ENCODE results near the gene TEF. TPM values are rescaled to one million over a fixed set of nuclear protein-coding genes. Genes with fewer than 3 reads are reported as not detected.

TEF gene, protein sequence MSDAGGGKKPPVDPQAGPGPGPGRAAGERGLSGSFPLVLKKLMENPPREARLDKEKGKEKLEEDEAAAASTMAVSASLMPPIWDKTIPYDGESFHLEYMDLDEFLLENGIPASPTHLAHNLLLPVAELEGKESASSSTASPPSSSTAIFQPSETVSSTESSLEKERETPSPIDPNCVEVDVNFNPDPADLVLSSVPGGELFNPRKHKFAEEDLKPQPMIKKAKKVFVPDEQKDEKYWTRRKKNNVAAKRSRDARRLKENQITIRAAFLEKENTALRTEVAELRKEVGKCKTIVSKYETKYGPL
- polyA plus RNA-seq (ENCODE audit: insufficient read depth in 1 of 5, insufficient read length in 5 of 5, low replicate concordance in 1 of 5): 10 to 100 TPM in 4 of 5 donors, 1 to 10 TPM in 1; 10.0 to 14.5 (median 13.0) TPM
- long read RNA-seq, donor 1, full-length matches to known transcripts: 5 of 10 reads
- long read RNA-seq, donor 1, partial matches to known transcripts: 5 of 10 reads
- long read RNA-seq, donor 1, other reads (novel, unspliced or antisense): 0 of 10 reads
- long read RNA-seq, donor 2, full-length matches to known transcripts: 6 of 6 reads
- long read RNA-seq, donor 2, partial matches to known transcripts: 0 of 6 reads
- long read RNA-seq, donor 2, other reads (novel, unspliced or antisense): 0 of 6 reads
- long read RNA-seq, donor 3, full-length matches to known transcripts: 2 of 2 reads
- long read RNA-seq, donor 3, partial matches to known transcripts: 0 of 2 reads
- long read RNA-seq, donor 3, other reads (novel, unspliced or antisense): 0 of 2 reads
- long read RNA-seq, donor 4, full-length matches to known transcripts: 5 of 5 reads
- long read RNA-seq, donor 4, partial matches to known transcripts: 0 of 5 reads
- long read RNA-seq, donor 4, other reads (novel, unspliced or antisense): 0 of 5 reads
- long read RNA-seq, donor 5, full-length matches to known transcripts: 1 of 1 reads
- long read RNA-seq, donor 5, partial matches to known transcripts: 0 of 1 reads
- long read RNA-seq, donor 5, other reads (novel, unspliced or antisense): 0 of 1 reads
- long read RNA-seq, donor 6, full-length matches to known transcripts: 8 of 39 reads
- long read RNA-seq, donor 6, partial matches to known transcripts: 5 of 39 reads
- long read RNA-seq, donor 6, other reads (novel, unspliced or antisense): 26 of 39 reads
- long read RNA-seq, donor 7, full-length matches to known transcripts: 4 of 4 reads
- long read RNA-seq, donor 7, partial matches to known transcripts: 0 of 4 reads
- long read RNA-seq, donor 7, other reads (novel, unspliced or antisense): 0 of 4 reads
- long read RNA-seq, donor 8, full-length matches to known transcripts: 2 of 2 reads
- long read RNA-seq, donor 8, partial matches to known transcripts: 0 of 2 reads
- long read RNA-seq, donor 8, other reads (novel, unspliced or antisense): 0 of 2 reads

DNA sequence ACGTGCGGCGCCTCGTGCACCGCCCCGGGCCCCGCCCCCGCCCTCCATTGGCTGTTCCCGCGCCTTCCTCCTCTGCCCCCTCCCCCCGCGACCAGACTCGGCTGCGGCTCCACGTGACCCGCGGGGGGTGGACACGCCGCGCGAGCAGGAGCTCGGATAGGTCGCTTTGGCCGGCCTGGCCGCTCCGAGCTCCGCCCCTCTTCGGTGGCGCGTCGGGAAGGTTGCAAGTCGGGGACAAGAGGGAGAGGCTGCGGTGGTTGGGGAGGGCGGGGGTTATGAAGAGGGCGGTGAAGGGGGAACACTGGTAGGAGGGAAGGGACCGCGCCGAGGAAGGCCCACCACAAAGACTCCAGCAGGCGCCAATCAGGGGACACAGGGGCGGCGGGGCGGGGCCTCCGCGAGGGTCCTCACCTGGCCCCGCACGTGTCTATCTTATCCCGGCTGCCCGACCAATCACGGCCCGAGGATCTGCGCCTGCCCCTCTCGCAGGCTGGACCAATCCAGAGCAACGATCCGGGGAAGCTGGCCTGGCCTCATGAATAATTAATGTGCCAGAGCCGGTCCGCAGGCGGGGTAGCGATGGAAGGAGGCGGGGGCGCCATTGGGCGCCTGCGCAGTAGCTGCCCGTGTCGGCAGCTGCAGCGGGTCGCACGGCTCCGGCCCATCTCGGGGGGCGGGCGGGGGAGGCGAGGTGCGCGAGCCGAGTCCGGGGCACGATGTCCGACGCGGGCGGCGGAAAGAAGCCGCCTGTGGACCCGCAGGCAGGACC lies at the start of gene TEF:
Gene TEF, plus strand, starts transcription at position 614 of the 769 bp plus-strand sequence. Its CDS starts 103 bp downstream, at position 717.
- peak; percentile 98 to 99 for DNase-seq

DNA sequence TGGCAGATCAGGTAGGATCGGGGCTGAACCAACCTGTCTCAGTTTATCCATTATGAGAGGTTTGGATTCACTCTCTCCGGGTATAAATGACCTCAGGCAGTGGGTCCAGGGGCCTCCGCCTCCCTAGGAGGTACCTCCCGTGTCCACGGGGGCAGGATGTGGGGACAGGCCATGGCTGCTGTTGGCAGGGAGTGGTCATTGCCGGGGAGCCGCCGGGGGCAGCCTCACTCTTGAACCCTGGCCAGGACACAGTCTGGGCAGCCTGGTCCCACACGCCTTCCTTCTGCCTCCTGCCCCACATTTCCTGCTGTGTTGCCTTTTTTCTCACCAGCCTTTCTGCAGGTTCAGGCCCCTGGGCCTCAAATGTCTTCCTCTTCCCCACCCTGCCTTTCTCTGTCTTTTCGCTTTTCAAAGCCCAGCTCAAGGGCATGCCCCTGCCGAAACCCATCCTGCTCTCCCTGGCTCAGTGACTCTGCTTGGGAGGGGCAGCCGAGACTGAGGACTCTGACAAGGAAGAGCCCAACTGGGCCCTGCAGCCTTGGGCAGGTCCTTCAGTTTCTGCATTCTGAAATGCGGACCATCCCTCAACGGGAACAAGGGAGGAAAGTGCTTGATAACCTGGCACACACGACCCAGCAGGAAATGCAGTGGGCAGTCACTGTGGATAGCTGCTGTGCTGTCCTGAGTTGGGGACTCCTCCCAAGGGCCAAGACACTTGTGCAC lies 49.4 kb upstream of the TEF start:
- DNase-seq: no peak

GRCh38 chr22:41333806-41334205 lies 47.9 kb upstream of the TEF start:
- DNase-seq: no peak

DNA sequence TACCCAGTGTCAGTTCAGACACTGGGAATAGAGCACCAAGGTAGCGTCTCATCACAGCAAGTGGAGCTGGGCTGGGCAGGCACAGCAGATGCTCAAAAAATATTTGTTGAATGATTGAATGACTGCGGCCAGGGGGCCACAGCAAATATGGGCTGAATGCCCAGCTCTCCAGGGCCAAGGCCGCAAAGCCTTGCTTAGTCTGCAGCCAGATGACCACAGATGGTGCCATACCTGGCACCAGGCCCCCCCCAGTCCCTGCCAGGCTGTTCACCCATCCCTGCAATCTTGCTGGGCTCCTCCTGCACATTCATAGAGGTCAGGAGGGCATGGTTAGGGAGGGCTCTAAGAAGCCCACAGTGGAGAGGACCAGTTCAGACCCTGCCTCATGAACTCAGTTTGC lies 47.5 kb upstream of the TEF start:
- DNase-seq: no peak

DNA sequence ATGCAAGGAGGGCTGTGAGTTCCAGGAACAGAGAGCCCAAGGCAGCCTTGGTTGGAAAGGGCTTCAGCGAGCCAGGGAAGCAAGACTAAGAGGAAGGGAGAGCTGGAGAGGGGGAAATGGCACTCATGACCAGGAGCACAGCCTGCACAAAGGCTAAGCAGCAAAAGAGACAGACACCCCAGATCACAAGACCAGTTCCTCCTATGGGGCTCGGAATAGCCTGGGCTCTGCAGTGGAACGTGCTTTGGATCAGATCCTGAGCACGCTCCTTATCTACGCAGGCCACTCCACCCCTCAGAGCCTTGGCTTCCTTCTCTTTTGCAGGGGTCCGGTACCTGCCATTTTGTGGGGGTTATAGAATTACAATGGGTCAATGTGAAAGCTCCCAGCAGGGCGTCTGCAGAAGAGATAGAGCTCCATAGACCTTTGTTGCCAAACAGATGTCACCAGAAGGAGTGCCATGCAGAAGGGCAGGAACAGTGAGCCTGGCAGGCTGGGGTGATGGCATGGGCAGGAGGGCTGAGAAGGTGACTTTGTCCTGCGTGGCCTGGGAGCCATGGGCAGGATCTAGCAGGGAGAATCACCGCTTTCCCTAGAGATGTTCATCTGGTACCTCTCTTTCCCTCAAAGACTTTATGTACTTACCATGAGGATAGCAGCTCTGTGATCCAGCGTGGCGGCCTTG lies 46.6 kb upstream of the TEF start:
- DNase-seq: no peak

DNA sequence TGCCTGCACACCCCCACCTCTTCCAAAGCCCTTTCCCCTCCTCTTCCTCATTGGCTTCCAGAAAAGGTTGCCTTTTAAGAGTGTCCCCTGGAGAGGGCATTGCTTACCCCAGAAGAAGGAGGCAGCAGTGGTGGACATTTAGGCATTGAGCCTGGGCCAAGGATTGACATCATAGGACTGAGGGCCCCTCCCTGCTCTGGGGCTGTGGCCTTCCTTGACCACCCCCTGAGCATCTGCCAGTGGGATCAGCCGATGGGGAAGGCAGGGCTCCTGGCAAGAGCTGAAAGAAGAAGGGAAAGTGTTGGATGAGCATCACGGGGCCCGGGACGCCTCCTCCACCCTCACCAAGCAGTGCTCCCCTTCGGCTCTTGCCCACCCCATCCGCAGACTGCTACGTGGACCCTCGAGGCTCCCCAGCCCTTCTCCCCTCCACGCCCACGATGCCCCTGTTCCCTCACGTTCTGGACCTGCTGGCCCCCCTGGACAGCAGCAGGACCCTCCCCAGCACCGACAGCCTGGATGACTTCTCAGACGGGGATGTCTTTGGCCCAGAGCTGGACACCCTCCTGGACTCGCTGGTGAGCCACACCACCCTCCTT lies 43.0 kb upstream of the TEF start:
- no peak for DNase-seq

DNA sequence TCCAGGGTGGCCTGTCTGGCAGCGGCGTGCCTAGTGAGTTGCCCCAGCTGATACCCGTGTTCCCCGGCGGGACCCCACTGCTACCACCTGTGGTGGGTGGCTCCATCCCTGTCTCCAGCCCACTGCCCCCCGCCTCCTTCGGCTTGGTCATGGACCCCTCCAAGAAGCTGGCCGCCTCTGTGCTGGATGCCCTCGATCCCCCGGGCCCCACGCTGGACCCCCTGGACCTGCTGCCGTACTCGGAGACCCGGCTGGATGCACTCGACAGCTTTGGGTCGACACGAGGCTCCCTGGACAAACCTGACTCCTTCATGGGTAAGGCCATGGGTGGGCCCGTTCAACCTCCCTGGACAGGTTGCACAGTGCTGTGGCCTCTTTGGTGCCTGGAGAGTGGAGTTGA lies 41.9 kb upstream of the TEF start:
- no peak for DNase-seq

GRCh38 chr22:41340357-41340756 lies 41.4 kb upstream of the TEF start:
- no peak for DNase-seq

DNA sequence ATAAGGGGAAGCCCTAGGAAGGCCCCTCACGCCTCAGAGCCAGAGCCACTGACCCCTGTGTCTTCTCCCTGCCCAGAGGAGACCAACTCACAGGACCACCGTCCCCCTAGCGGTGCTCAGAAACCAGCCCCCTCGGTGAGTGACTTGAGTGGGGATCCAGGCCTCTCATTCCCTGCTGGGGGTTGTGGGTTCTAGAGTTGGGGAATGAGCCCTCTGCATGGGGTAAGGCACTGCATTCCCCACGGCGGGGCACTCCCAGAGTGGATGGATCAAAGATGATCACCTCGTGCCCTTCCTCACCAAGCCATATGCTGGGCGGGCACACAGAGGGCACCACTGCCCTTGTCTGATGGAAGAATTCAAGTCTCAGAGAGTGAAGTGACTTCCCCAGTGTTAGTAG lies 40.7 kb upstream of the TEF start:
- DNase-seq: no peak

- no peak for DNase-seq
Observed at GRCh38 chr22:41341990-41342389, 39.8 kb upstream of the TEF start.

GRCh38 chr22:41343300-41343699 lies 38.4 kb upstream of the TEF start:
- DNase-seq: no peak

DNA sequence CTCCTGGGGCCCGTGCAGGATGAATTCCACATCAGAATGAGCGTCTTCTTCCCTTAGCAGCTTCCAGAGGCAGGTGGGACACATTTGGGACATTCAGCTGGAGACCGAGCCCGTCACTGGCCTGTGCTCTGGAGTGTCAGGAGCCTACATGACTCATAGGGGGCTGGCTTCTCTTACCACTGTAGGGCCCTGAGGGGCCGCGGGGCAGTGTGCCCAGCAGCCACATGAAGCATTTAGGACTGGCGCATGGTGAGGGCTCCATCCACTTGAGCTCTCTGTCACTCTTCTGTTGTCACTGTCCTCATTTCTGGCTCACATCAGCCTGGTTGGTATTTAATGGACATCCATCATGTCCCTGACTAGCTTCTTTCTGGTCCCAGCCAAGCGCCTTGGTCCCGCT lies 38.0 kb upstream of the TEF start:
- no peak for DNase-seq

- DNase-seq: no peak
Observed at GRCh38 chr22:41344189-41344788, 37.5 kb upstream of the TEF start.

- no peak for DNase-seq
Observed at GRCh38 chr22:41345807-41346335, 35.9 kb upstream of the TEF start.

GRCh38 chr22:41347066-41347859 lies 34.5 kb upstream of the TEF start:
- DNase-seq: no peak

GRCh38 chr22:41348964-41349484 lies 32.7 kb upstream of the TEF start:
- no peak for DNase-seq

- no peak for DNase-seq
Observed at GRCh38 chr22:41350087-41350486, 31.7 kb upstream of the TEF start.

Measured in right lung (tissue), 10 donors.